Ramos (cell line): ENCODE data around the gene ASXL3.

ENCODE experiments used
- in situ Hi-C: fragments of 300-500 bp; cut with MboI; formaldehyde crosslinking; loops from one replicate; pipeline ENCODE4 v1.14.3; 2022; ENCODE audit warnings: low sequenced_read_pairs; ENCODE audit not compliant: unreplicated experiment

The ASXL3 gene

GRCh38 chr18:33761363-33761762, 183.3 kb downstream of the ASXL3 start:
- in situ Hi-C loops, result no loop called here

GRCh38 chr18:33781429-33781828, 203.4 kb downstream of the ASXL3 start:
- in situ Hi-C loops, result no loop called here
